A204.1 (cell line): ENCODE measurements around the gene SKI.

Source experiments
- FAIRE-seq: peaks from 2 replicates; lab custom pipeline; 2012; peaks lifted over from hg19 to GRCh38; lab: Jason Lieb, UNC

SKI gene

GRCh38 chr1:2354511-2355372 is 126.6 kb downstream of the SKI start:
- no peak for FAIRE-seq

GRCh38 chr1:2355373-2356261 is 127.5 kb downstream of the SKI start:
- FAIRE-seq: no peak

DNA sequence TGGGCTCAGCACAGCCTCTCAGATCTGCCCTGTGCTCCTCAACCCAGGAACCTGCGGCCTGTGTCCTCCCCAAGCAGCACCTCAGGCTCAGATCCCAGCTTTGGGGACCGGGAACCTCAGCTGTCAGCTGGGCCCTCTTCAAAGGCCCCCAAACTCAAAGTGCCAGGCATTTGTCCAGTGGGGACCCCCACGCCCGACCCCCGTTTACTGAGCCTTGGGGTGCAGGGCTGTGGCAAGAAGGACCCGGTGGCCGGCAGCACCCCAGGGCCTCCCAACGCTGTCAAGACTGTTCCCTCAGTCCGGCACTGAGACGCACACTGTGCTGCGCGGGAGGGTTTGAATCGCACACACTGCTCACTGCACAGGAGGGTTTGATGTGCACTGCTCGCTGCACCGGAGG is 128.3 kb downstream of the SKI start:
- FAIRE-seq: no peak

DNA sequence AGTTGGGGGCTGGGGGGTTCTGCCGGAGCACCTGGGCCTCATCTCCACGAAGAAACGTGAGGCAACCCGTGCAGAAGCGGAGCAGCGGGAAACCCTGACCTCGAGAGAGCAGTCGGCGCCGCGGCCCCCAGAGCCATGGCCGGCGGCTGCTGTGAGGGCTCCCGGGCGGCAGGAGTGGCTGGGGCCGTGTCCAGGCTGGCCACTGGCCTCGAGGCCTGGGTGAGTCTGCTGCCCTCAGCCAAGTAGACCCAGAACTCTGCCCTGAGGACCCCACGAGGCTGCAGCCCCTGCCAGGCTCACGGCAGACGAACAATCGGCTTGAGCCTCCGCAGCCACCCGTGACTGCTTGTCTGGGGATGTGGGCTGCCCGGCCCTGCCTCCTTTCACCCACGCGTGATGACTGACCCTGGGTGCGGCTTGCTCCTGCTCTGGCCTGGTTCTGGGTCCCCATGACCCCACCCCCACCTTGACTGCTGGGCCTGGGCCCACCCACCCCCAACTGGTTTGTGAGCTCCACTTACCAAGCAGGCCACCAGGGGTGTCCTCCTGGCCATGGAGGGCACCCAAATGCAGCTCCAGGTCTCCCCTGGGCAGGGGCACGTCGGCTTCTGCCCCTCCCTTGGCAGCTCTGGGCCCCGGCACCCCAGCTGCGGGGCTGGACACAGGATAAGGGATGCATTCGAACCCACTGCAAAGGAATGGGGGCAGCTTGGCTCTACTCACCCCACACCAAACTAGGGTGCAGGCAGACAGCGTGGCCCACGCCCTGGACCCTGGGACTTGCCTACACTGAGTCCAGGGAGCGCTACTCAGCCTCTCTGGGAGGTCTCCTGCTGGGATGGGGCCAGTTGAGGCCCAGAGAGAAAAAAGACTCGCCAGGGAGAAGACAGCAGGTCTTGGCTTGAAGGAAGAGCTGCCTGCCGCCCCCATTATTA is 129.1 kb downstream of the SKI start:
- FAIRE-seq: no peak

DNA sequence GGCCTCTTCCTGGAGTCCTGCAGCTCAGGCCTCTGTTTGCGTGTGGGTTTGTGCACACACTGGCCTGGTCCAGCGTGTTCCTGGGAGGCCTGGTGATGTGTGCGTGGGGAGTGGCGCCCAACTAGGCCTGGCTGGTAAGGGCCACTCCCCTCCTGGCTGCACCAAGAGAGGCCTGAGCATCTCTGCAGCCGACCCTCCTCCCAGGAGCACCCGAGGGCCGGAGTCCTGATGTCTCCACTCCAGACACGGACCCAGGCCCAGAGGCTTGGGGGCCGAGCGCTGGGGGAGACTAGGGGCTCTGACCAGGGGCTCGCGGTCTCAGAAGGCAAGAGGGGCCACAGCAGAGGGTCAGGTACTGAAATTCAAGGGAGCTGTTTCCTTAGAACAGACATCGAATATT is 130.0 kb downstream of the SKI start:
- no peak for FAIRE-seq

DNA sequence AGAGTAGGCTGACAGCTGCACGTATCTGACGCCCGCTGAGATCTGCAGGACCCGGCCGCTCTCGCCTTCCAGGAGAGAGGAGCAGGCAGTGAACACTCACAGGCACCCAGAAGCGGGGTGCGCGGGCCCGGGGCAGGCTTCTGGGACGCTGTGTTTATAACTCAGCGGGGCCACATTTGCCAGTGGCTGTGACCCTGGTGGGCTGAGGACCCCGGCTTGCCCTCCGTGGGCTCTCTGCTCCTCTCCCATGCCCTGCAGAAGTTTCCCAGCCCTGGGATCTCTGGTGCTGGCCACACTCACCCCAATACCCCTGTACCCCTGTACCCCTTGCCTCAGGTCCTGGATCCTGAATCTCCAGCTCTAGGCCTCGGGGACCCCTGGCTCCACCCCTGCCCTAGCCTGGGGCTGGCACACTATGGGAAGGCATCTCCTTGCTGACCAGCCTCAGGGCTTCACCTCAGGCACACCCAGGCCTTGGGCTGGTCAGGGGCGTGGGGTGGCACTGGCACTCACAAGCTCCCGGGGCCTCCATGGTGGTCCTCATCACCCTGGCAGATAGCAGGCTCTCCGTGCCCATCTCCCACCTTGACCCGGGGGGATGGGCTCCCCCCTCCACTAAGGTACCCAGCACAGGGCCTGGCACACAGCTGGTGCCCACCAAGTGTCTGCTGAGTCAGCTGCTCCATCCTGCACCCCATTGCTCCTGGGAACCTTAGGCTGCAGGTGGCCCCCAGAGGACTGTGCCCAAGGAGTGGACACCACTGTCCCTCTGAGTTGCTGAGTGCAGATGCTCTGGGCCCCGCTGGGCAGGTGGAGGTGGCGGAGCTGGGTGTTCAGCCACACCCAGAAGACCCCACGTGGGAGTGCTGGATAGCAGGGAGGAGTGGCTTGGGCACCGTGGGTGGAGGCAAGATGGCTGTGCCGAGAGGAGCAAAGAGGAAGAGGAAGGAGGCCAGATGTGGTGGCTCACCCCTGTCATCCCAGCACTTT is 130.8 kb downstream of the SKI start:
- FAIRE-seq: no peak
